MM.1S (cell line): Measurements from ENCODE around the gene LDHB.

Experiments
- DNase-seq: peaks from one replicate; pipeline ENCODE4 v3.0.0-alpha.2; 2015
- H2AFZ ChIP-seq: fragments of 300-600 bp; sonication (generic); 2 replicates; pipeline ENCODE4 v1.6.0; 2016; ENCODE audit warnings: antibody characterized with exemption, low read length
- H3F3A ChIP-seq: fragments of 300-600 bp; sonication (generic); 2 replicates; pipeline ENCODE4 v1.6.1; 2016; ENCODE audit warnings: mild to moderate bottlenecking, antibody characterized with exemption, low read length, moderate library complexity, mixed read lengths; ENCODE audit not compliant: insufficient read depth
- H3K27ac ChIP-seq: fragments of 300-600 bp; sonication (generic); 2 replicates; pipeline ENCODE4 v1.5.1; 2016; ENCODE audit warnings: mild to moderate bottlenecking, low read length
- H3K27me3 ChIP-seq: fragments of 300-600 bp; sonication (generic); replicated peaks from 2 replicates; pipeline ENCODE4 v1.6.0; 2016; ENCODE audit warnings: low read length; ENCODE audit not compliant: insufficient read depth
- H3K36me3 ChIP-seq: fragments of 300-600 bp; sonication (generic); replicated peaks from 2 replicates; pipeline ENCODE4 v1.6.1; 2016; ENCODE audit warnings: mild to moderate bottlenecking, low read length, mixed read lengths; ENCODE audit not compliant: insufficient read depth
- H3K4me1 ChIP-seq: fragments of 300-600 bp; sonication (generic); 2 replicates; pipeline ENCODE4 v1.6.1; 2016; ENCODE audit warnings: low read length, mixed read lengths
- H3K4me2 ChIP-seq: fragments of 300-600 bp; sonication (generic); 2 replicates; pipeline ENCODE4 v1.6.0; 2016; ENCODE audit warnings: low read depth, low read length
- H3K4me3 ChIP-seq: fragments of 300-600 bp; sonication (generic); 2 replicates; pipeline ENCODE4 v1.5.1; 2016; ENCODE audit warnings: low read length, mixed read lengths
- H3K79me2 ChIP-seq: fragments of 300-600 bp; sonication (generic); 2 replicates; pipeline ENCODE4 v1.6.1; 2016; ENCODE audit warnings: mixed run types, low read length, mixed read lengths
- H3K9ac ChIP-seq: fragments of 300-600 bp; sonication (generic); 2 replicates; pipeline ENCODE4 v1.6.1; 2016; ENCODE audit warnings: low read length, mixed read lengths
- H3K9me2 ChIP-seq: fragments of 300-600 bp; sonication (generic); replicated peaks from 2 replicates; pipeline ENCODE4 v1.6.1; 2016; ENCODE audit warnings: mild to moderate bottlenecking, low read length, mixed read lengths; ENCODE audit not compliant: insufficient read depth
- H3K9me3 ChIP-seq: fragments of 300-600 bp; sonication (generic); replicated peaks from 2 replicates; pipeline ENCODE4 v1.6.1; 2016; ENCODE audit warnings: mild to moderate bottlenecking, low read length, mixed read lengths; ENCODE audit not compliant: insufficient read depth
- H4K20me1 ChIP-seq: fragments of 300-600 bp; sonication (generic); 2 replicates; pipeline ENCODE4 v1.6.1; 2016; ENCODE audit warnings: mild to moderate bottlenecking, low read length, moderate library complexity, mixed read lengths; ENCODE audit not compliant: insufficient read depth
- CTCF ChIP-seq: fragments of 300-600 bp; sonication (generic); IDR thresholded peaks from 2 replicates; pipeline ENCODE4 v1.5.1; 2016; ENCODE audit warnings: antibody characterized with exemption, low read length, mixed read lengths
- EZH2 ChIP-seq: fragments of 300-600 bp; sonication (generic); optimal IDR thresholded peaks from 2 replicates; pipeline ENCODE3; 2017; ENCODE audit warnings: low read depth, mild to moderate bottlenecking, antibody characterized with exemption, low read length, mixed read lengths
- EZH2phosphoT487 ChIP-seq: fragments of 300-600 bp; sonication (generic); IDR thresholded peaks from 2 replicates; pipeline ENCODE4 v1.6.1; 2018; ENCODE audit warnings: antibody characterized with exemption, low read length

Gene LDHB

GRCh38 chr12:21694660-21695059 is 37.0 kb upstream of the LDHB start:
- Histone ChIP-seq H4K20me1 (no peaks in the 10 kb centered on the region), H3K36me3 (no peaks in the 10 kb centered on the region), H3K4me1 (no peaks in the 10 kb centered on the region), H3K9me3 (no peaks in the 10 kb centered on the region), H3K27me3 (no peaks in the 10 kb centered on the region), H3K79me2 (no peaks in the 10 kb centered on the region), H3F3A (no peaks in the 10 kb centered on the region), H3K9me2 (no peaks in the 10 kb centered on the region), H3K4me3 (no peak overlapping the region), H3K27ac (no peak overlapping the region), H3K4me2 (no peak overlapping the region), H2AFZ (no peak overlapping the region), H3K9ac (no peak overlapping the region)
- no peak for DNase-seq
- TF ChIP-seq EZH2 (no peak), CTCF (no peak), EZH2phosphoT487 (no peak)

- H3F3A ChIP-seq: no peaks in the 10 kb centered on the region
- no peaks in the 10 kb centered on the region for H3K4me1 ChIP-seq
- no peaks in the 10 kb centered on the region for H3K36me3 ChIP-seq
- no peaks in the 10 kb centered on the region; the same call in 1 of the 2 replicates for H3K9me3 ChIP-seq
- TF ChIP-seq CTCF: no peak
- TF ChIP-seq EZH2: no peak
- TF ChIP-seq EZH2phosphoT487: no peak
- no peaks in the 10 kb centered on the region for H3K9me2 ChIP-seq
- H3K27me3 ChIP-seq: no peaks in the 10 kb centered on the region
- H3K4me2 ChIP-seq: no peak overlapping the region
- DNase-seq: no peak
- no peak overlapping the region for H3K4me3 ChIP-seq
- H4K20me1 ChIP-seq: no peaks in the 10 kb centered on the region
- no peak overlapping the region for H3K27ac ChIP-seq
- H2AFZ ChIP-seq: no peak overlapping the region
- no peak overlapping the region for H3K9ac ChIP-seq
- no peaks in the 10 kb centered on the region for H3K79me2 ChIP-seq
These were observed 33.9 kb upstream of the LDHB start for GRCh38 chr12:21691515-21691914.

GRCh38 chr12:21690704-21691368 is 33.2 kb upstream of the LDHB start:
- H3F3A ChIP-seq: no peaks in the 10 kb centered on the region
- no peak overlapping the region for H3K4me3 ChIP-seq

More at GRCh38 chr12:21690704-21691368, 33.2 kb upstream of the LDHB start:
- Histone ChIP-seq H3K4me2 (no peak overlapping the region), H2AFZ (no peak overlapping the region), H3K27ac (no peak overlapping the region), H3K27me3 (no peaks in the 10 kb centered on the region), H3K9ac (no peak overlapping the region), H3K9me2 (no peaks in the 10 kb centered on the region), H3K79me2 (no peaks in the 10 kb centered on the region), H4K20me1 (no peaks in the 10 kb centered on the region), H3K4me1 (no peaks in the 10 kb centered on the region), H3K9me3 (no peaks in the 10 kb centered on the region; the same call in 1 of the 2 replicates), H3K36me3 (no peaks in the 10 kb centered on the region)
- DNase-seq: no peak
- TF ChIP-seq EZH2phosphoT487 (no peak), EZH2 (no peak), CTCF (no peak)
